NCI-H82 treated with DMSO at 0.1 percent for 48 hours (cell line): ENCODE results near the gene ACTN4.
"Not testable (repeated sequence)": the region's sequence is repeated elsewhere in the genome, so short reads cannot be mapped to it uniquely, and the experiment has no call there.

Experiments
- DNase-seq: peaks from one replicate; lab custom pipeline; 2025; ENCODE audit not compliant: unreplicated experiment; lab: John Stamatoyannopoulos, UW

The ACTN4 gene

DNA sequence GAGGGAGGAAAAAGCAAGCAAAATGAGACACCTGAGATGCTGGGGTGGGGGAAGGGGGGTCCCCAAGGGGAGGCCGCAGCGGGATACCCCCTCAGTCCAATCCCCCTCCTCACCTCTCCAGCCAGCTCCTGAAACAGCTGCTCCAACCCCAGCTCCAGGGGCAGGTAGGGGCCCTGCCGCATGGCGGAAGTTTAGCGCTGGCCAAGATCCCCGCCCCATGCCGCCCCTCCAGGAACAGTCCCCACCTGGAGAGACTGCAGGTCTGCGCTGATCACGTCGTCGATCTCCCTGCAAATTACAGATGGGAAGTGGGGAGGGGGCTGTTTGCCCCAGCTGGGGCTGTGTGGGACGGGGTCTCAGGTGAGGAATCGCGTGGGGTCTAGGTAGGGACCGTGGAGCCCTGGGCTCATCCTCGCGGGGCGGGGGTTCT lies 87.8 kb downstream of the ACTN4 start:
- DNase-seq = no peak

DNA sequence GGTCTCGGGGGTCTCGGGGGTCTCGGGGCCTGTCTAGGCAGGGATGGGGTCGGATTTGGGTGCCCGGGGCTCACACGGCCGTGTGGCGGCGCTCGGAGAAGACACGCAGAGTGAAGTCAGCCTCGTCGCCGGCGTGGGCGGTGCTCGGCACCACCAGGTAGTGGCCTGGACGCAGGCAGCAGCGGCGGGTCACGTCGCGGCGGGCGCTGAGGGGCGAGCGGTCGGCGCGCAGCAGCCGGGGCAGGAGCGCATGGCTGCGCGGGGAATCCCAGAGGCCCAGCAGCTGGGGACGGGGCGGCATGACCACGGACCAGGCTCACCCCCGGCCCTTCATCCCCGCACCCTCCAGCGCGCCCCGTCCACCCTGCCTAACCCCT lies 88.6 kb downstream of the ACTN4 start:
- DNase-seq = no peak

DNA sequence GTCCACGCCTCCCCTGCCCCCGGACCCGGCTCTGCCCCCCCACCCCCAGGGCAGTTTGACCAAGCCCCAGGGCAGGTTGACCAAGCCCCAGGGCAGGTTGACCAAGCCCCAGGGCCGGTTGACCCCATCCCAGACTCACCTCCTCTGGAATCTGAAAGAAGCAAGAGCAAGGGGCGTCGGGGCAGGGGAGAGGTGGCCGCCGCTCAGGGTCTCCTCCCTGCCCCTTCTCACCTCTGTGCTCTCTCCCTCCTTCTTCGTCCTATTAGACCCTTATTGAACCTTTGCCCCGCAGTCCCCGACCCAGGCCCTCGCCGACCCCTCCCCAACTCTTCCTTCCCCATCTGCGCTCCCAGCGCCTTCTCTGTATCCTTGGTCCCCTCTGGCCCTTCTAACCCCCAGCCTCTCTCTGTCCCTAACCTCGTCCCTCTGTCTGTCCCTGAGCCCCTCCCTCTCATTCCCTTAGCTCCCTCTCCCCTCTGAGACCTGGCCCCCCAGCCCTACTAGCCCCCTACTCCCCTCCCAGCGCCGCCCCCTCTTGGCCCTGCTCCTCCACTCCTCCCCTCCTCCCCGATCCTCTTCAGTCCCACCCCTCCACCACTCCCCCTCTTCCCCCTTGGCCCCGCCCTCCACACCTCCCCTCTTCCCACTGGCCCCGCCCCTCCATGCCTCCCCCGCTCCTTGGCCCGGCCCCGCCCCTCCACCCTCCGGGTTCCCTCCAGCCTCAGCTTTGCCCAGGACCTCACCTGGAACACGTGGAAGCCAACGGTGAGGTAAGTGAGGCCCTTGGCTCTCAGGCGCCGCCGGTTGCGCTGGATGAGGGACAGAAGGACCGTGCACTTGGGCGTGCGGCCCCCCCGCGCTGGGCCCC lies 89.2 kb downstream of the ACTN4 start:
- peak; percentile 21 for DNase-seq

DNA sequence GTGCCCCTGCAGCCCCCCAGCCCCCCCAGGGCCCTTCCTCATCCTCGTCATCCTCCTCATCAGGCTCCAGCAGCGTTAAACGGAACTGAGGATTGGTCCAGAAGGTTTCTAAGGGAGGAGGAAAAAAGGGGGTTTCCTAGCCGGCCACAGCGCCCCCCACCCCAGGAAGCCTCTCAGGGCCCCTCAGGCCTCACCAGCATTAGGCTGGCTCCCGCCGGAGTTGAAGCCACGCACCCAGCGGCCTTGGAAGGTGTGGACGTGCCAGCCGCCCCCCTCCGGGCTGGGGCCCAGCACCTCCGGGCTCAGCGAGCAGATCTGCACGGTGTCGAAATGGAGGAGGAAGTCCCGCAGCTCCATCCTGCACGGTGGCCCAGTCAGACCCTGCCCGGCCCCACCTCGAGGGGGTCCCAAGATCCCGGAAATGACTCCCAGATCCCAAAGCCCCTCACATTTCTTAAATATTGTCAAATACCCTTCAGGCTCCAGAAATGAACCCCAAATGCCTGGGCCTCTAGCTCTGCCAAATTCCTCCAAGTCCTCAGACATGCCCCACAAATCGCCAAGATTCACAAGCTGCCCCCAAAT lies 89.9 kb downstream of the ACTN4 start:
- no peak for DNase-seq

DNA sequence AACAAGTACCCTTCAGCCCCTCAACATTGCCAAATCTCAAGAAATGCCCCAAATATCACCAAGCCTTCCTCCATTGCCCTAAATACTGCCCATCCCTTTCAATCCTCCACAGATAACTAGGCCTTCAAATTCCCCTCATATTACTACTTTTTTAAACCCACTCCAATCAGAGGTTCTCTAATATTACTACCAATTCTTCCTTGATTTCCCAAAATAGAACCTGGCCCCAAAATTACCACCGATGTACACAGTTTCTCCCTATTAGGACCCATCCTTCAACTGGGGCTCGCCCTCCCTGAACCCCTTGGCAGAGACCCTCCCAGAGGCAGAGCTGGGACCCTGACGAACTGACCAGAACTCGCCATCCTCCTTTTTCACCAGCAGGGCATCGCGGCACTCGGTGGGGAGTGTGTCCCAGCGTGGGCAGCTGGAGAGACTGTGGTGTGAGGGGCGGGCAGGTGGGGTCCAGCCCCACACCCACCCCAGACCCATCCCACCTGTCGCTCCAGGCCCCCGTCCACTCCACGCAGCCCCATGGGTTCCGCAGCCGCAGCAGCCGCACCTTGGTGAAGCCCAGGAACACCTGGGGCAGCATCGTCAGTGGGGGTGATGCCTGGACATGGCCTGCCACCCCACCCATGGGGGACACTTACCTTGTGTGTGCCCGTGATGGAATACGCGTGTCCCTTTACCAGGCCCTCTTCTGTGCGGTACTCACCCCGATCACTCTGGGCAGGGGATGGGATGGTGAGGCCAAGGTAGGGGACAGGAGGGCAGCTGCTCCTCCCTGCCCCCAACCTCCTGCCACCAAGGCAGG lies 90.7 kb downstream of the ACTN4 start:
- no peak for DNase-seq

DNA sequence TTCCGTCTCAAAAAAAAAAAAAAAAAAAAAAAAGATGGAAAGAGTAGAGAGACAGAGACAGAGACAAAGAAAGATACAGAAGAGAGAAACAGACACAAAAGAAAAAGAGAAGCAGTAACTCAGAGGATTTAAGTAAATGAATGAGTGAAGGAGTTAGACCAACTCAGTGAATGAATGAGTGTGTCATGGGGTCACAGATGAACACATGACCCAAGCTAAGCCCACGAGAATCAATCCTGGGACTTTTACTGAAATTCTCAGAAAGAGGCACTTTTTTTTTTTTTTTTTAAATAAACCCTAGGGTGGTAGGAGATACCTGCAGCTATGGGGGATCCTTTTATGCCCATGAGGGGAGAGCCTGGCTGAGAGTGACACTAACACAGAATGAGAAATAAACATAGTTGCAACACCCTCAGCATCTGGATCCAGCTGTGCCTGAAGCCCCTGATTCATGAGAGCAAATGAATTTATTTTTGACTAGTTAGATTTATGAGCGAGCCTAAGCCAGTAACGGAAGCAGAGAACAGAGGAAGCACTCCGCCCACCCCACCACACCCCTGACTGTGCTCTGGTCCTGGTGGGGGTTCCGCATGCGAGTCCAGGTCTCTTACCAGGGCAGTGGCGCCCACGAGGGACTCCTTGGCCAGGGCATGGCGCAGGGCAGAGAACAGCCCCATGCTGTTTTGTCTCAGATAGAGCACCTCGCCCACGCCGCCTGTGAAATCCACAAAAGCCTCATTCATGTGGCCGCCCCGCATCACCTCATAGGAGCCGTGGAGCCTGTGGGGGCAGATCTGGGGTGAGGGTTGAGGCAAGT lies 92.2 kb downstream of the ACTN4 start:
- DNase-seq = no peak

DNA sequence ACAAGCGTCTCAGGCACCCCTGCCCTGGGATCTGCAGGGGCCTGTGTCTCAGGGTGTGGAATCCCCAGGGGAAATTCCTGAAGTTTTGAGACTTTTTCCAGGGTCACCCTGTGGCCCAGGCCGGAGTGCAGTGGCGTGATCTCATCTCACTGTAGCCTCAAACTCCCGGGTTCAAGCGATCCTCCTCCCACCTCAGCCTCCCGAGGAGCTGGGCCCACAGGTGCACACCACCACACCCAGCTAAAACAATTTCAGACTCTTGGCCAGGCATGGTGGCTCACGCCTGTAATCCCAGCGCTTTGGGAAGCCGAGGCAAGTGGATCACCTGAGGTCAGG lies 92.8 kb downstream of the ACTN4 start:
- no peak for DNase-seq

DNA sequence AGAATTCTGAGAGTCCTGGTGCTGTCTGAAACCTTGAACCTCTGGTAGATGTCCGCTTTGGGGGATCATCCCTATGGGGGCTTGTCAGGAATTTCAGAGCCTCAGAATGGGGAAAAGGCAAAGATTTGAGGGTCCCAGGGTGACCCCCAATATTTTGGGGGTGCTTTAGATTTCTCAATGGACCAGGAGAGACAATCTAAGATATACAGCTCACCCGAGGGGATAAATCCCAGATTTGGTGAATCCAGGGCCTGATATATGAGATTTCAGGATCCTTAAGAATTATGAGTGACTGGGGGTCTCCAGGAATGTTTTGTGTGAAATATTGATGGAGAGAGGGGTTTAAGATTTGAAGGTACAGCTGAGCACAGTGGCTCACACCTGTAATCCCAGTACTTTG lies 93.5 kb downstream of the ACTN4 start:
- no peak for DNase-seq

DNA sequence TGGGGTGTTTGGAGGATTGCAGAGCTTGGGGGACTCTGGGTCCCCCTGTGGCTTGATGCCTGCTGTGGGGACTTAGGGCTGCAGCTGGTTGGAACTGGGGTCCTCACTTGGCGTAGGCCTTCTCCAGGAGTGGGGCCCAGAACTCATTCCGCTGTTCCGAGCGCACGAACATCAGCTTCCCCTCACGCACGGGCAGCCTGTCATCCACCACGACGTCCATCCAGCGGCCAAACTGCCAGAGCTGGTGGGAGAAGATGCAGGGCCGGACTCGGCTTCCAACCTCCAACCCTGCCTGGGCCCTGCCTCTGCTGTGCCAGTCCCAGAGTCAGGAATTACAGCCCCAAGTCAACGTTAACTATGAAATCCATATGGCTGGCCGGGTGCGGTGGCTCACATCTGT lies 94.2 kb downstream of the ACTN4 start:
- DNase-seq = no peak

DNA sequence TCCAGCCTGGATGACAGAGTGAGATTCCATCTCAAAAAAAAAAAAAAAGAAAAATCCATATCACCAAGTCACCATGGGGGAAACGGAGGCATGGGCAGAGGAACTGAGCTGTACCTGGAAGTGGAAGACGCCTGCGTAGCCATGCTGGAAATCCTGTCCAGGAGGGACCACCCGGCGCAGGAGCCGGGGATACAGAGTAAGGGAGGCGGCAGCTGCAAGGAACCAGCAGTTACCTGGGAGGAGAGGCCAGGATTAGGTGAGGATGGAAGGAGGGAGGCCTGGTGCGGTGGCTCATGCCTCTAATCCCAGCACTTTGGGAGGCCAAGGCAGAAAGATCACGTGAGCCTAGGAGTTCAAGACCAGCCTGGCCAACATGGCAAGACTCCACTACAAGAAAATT lies 94.8 kb downstream of the ACTN4 start:
- DNase-seq = no peak

DNA sequence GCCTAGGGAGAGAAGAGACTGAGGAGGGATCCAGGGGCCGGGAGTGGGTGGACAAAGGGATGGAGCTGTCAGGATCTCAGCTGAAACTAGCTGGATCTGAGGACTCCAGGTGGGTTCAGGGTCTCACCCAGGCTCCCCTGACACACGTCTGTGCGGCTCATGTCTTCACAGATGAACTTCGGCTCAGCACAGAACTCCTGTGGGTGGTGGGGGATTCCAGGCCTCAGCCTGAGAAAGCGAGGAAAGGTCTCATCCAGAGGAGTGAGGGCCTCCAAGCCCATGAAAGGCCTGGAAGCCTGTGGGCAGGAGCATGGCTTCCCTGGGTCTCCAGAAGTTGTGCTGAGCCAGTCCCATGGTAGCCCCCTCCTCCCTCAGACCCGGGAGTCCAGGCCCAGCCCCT lies 95.5 kb downstream of the ACTN4 start:
- DNase-seq = no peak

DNA sequence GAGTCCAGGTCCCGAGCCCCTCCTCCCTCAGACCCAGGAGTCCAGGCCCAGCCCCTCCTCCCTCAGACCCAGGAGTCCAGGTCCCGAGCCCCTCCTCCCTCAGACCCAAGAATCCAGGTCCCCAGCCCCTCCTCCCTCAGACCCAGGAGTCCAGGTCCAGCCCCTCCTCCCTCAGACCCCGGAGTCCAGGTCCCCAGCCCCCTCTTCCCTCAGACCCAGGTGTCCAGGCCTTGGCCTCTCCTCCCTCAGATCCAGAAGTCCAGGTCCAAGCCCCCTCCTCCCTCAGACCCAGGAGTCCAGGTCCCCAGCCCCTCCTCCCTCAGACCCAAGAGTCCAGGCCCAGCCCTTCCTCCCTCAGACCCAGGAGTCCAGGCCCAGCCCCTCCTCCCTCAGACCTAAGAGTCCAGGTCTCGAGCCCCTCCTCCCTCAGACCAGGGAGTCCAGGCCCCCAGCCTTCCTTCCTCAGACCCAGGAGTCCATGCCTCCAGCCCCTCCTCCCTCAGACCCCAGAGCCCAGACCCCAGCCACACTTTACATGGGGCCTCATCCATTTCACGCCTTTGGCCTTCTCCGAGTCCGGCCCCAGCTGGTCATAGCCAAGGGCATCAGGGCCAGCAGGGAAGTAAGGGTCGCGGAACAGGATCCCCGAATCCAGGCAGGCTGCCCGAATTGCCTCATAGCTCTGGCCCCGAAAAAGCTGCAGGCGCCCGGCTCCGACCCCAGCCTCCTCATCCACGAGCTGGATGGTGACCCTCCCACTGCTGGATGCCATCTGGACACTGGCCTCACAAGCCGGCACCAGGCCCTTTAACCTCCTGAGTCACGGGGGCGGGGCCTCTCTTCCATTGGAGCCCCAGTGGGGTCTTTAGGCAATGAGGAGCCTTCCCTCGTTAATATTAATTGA lies 96.2 kb downstream of the ACTN4 start:
- DNase-seq = no peak

DNA sequence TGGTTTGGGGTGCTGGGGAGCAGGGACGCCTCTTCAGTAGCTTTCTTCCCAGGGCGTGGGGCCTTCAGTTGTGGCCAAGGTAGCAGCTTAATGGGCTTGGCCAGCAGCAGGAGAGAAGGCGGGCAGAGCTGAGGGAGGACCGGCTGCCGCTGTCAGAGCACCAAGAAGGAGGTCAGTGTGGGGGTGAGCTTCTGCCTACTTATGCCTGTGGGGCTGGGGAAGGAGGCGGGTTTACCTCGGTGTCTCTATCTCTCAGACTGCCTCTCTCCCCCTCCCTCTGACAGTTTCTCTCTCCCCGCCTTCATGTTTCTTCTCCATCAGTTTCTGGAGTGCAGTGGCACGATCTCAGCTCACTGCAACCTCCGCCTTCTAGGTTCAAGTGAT lies 96.8 kb downstream of the ACTN4 start, which contains the start of gene CAPN12:
Gene CAPN12 (minus strand): TSS at position 177 of the 384 bp plus-strand sequence. CDS start 309 bp downstream, outside the sequence.
- DNase-seq = no peak

DNA sequence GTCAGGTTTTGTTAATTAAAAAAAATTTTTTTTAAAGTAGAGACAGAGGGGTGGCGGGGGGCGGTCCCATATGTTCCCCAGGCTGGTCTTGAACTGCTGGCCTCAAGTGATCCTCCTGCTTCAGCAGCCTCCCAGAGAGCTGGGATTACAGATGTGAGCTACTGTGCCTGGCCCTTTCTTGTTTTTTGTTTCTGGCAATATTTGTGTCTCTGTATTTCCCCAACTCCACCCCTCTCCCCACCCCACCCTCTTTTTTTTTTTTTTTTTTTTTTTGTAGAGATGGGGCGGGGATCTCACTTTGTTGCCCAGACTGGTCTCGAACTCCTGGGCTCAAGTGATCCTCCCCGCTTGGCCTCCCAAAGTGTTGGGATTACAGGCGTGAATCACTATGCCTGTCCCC lies 97.4 kb downstream of the ACTN4 start:
- DNase-seq = no peak

DNA sequence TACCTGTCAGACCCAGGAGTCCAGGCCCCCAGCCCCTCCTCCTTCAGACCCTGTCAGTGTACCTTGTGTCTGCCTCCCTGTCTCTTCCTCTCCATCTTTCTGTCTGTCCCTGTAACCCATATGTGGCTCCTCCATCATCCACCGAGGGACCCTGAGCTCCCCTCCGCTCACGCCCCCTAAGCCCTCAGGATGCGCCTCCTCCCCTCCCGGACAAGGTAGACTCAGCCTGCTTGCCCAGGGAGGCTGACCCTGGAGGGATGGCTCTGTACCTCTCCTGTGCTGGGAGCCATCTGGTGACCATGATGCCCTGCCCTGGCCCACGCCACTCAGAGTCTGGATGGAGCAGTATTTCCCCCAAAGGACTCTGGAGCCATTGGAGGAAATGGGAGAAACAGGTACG lies 97.9 kb downstream of the ACTN4 start:
- no peak for DNase-seq

DNA sequence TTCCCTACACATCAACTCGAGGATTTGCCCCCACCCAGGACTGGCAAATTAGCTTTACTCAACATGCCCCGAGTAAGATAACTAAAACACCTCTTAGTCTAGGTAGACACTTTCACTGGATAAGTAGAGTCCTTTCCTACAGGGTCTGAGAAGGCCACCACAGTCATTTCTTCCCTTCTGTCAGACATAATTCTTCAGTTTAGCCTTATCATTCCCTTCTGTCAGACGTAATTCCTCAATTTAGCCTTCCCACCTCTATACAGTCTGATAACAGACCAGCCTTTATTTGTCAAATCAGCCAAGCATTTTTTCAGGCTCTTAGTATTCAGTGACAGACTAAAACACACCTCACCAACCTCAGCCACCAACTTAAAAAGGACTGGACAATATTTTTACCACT lies 106.3 kb downstream of the ACTN4 start:
- DNase-seq = not testable (repeated sequence)

DNA sequence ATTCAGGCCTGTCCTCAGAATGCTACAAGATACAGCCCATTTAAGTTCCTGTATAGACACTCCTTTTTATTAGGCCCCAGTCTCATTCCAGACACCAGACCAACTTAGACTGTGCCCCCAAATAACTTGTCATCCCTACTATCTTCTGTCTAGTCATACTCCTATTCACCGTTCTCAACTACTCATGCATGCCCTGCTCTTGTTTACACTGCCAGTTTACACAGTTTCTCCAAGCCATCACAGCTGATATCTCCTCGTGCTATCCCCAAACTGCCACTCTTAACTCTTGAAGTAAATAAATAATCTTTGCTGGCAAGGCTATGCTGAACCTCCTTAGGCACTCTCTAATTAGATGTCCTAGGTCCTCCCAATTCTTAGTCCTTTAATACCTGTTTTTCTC lies 106.7 kb downstream of the ACTN4 start:
- not testable (repeated sequence) for DNase-seq

DNA sequence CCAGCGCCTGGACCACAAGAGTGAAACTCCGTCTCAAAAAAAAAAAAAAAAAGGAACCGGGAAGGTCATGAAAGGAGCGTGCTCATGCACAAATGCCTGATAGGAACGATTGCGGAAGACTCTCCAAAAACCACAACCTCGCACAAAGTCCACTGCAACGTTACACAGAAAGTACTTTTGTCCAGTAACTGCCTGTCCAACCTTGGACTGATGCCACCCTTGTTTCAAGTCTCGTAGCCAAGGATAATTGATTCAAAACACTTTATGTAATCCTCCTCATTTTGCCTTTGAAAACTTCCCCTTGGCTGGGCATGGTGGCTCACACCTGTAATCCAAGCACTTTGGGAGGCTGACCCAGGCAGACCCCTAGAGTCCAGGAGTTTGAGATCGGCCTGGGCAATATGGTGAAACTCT lies 112.1 kb downstream of the ACTN4 start:
- no peak for DNase-seq

DNA sequence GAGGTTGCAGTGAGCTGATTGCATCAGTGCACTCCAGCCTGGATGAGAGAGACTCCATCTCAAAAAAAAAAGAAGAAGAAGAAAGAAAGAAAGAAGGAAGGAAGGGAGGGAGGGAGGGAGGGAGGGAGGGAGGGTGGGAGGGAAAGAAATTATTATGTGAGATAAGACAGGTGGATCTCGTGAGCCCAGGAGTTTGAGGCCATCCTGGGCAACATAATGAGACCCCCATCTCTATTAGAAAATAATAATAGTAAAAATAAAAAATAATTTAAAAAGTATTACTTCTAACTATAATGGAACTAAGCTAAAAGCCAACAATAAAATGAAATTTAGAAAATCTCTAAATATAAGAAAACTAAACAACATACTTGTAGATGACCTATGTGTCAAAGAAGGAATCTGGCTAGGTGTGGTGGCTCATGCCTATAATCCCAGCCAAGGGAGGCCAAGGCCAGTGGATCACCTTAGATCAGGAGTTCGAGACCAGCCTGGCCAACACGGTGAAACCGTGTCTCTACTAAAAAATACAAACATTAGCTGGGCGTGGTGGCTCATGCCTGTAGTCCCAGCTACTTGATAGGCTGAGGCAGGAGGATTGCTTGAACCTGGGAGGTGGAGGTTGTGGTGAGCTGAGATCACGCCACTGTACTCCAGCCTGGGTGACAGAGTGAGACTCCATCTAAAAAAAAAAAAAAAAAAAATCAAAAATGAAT lies 113.5 kb downstream of the ACTN4 start:
- DNase-seq = not testable (repeated sequence)
